Activated naive CD8-positive, alpha-beta T cell treated with anti-CD3 and anti-CD28 coated beads, Interleukin-2, amount 50 U/mL, for 24 hours (primary cell): ENCODE results near the gene RFX8.
"Not testable (repeated sequence)": the region's sequence is repeated elsewhere in the genome, so short reads cannot be mapped to it uniquely, and the experiment has no call there.

ENCODE experiments used
- ATAC-seq: fragments of 150-1000 bp; cut with Tn5 transposase; one replicate; pipeline ENCODE4 v1.10.0; 2021
- DNase-seq: peaks from one replicate; pipeline ENCODE4 v3.0.0; 2021
- H3K27ac Mint-ChIP-seq: one replicate; pipeline ENCODE4 v1.8.0; 2021; ENCODE audit warnings: mild to moderate bottlenecking, mixed read lengths
- H3K27me3 Mint-ChIP-seq: one replicate; pipeline ENCODE4 v1.8.0; 2021; ENCODE audit warnings: mixed read lengths
- H3K36me3 Mint-ChIP-seq: one replicate; pipeline ENCODE4 v1.8.0; 2021; ENCODE audit warnings: low read depth, mixed read lengths
- H3K4me1 Mint-ChIP-seq: one replicate; pipeline ENCODE4 v1.8.0; 2021; ENCODE audit warnings: mixed read lengths
- H3K4me3 Mint-ChIP-seq: one replicate; pipeline ENCODE4 v1.8.0; 2021; ENCODE audit warnings: mild to moderate bottlenecking, moderate library complexity, mixed read lengths
- H3K9me3 Mint-ChIP-seq: one replicate; pipeline ENCODE4 v1.8.0; 2021; ENCODE audit warnings: mixed read lengths

The RFX8 gene

DNA sequence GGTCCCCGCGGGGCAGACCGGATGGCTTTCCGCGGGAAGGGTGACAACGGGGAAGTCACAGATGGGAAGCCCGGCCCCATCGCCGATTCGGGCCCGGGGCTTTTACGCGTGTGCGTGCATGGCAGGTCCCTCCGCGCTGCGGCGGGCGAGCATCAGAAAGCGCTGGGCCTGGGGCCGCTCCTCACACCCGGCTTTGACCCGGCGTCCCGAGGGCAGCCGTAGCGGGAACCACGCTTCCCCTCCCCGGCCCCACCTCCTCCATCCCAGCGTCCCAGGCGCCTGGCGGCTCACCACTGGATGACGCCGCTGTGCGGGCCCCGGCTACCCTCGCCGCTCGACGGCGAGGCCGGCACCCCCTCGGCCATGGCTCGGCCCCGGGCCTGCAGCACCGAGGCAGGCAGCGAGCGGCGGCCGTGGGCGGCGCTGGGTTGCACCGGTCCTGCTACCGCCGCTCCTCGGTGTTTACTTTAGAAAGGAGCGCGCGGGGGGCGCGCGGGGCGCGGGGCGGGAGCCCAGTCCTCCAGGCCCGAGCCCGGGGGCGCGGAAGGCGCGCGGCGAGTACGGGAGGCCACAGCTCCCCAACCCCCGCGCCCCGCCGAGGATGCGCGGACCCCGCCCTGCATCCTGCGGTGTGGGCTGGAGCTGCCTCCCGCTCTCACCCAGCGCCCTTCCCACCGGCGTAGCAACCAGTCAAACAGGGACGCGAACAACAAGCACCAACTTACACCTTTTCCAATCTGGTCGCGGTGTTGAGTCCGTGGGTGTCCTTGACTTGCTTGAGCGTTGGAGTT, 806 bp downstream of the RFX8 start:
- Mint-ChIP-seq H3K27ac (peak overlapping the region; percentile 69), H3K36me3 (no peaks in the 10 kb centered on the region), H3K27me3 (peaks cover 12% of the 10 kb centered on the region), H3K9me3 (no peaks in the 10 kb centered on the region), H3K4me3 (peak overlapping the region; percentile 77), H3K4me1 (peaks cover 17% of the 10 kb centered on the region)
- DNase-seq (peak; percentile 52), ATAC-seq (peak; percentile 42)

DNA sequence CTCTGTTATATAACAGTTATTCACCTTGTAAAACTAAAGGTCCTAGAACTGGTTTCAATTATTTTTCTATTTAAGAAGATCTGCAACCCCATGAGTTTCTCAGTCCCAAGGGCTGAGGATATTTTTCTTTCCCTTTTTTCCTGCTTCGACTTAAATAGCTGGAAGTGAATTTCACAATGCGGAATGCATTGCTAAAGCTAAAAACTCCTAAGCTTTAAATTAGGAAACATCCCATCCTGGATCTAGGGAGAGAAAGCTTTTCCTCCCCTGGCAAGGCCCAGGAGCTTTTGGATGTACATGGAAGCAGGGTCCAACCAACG, 1.4 kb downstream of the RFX8 start:
- H3K9me3 Mint-ChIP-seq, result no peaks in the 10 kb centered on the region
- peak overlapping the region; percentile 71 for H3K4me3 Mint-ChIP-seq
- H3K4me1 Mint-ChIP-seq, result peaks cover 17% of the 10 kb centered on the region
- no peaks in the 10 kb centered on the region for H3K36me3 Mint-ChIP-seq
- ATAC-seq (no peak), DNase-seq (no peak)
- H3K27ac Mint-ChIP-seq, result peak overlapping the region; percentile 59
- H3K27me3 Mint-ChIP-seq, result peaks cover 12% of the 10 kb centered on the region

DNA sequence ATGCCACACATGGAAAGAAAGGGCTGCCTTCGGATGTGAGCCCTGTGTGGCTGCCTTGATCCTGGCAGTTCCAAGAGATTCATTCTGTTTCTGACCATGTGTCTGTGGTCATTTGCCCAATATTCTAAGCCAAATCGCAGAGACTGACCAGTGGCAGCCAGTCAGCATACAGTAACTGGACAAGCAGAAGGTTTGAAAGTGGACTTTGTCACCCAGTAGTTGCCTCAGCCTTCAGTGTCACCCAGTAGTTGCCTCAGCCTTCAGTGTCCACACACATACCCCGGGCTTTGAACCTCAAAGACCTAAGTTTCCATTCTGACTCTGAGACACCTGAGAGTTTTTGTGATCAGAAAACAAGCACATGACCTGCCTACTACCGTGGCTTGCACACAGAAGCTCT, 5.0 kb downstream of the RFX8 start:
- ATAC-seq (no peak), DNase-seq (no peak)
- H3K4me1 Mint-ChIP-seq, result peaks cover 11% of the 10 kb centered on the region
- no peak overlapping the region for H3K4me3 Mint-ChIP-seq
- H3K36me3 Mint-ChIP-seq, result no peaks in the 10 kb centered on the region
- H3K9me3 Mint-ChIP-seq, result no peaks in the 10 kb centered on the region
- no peak overlapping the region for H3K27ac Mint-ChIP-seq
- peaks cover 12% of the 10 kb centered on the region for H3K27me3 Mint-ChIP-seq

GRCh38 chr2:101467306-101467705, 7.6 kb downstream of the RFX8 start:
- Mint-ChIP-seq H3K9me3 (no peaks in the 10 kb centered on the region), H3K4me3 (no peak overlapping the region), H3K4me1 (peaks cover 4% of the 10 kb centered on the region), H3K27me3 (no peaks in the 10 kb centered on the region), H3K27ac (no peak overlapping the region), H3K36me3 (no peaks in the 10 kb centered on the region)
- DNase-seq, result no peak
- no peak for ATAC-seq

DNA sequence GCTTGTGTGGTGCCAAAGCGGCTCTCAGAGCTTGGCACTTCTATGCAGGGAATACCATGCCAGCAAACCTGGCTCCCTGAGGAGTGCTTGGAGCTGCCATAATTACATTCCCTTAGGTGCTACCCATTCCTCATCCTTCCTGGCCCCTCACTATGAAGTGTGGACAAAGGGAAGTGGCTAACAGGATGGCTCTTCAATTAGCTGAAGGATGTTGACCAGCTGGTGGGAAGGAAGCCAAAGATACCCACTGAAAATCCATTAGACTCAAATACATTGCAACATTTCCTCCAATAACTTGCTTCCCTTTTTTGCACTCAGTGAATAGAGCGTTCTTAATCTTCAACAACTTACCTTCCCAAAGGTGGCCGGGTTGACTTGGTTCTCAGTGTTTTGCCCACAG, 8.5 kb downstream of the RFX8 start:
- no peaks in the 10 kb centered on the region for H3K36me3 Mint-ChIP-seq
- H3K4me3 Mint-ChIP-seq, result no peak overlapping the region
- H3K27me3 Mint-ChIP-seq, result no peaks in the 10 kb centered on the region
- H3K27ac Mint-ChIP-seq, result no peak overlapping the region
- H3K4me1 Mint-ChIP-seq, result peaks cover 4% of the 10 kb centered on the region
- H3K9me3 Mint-ChIP-seq, result no peaks in the 10 kb centered on the region
- ATAC-seq, result no peak
- no peak for DNase-seq

GRCh38 chr2:101464841-101465240, 10.1 kb downstream of the RFX8 start:
- Mint-ChIP-seq H3K4me1 (peaks cover 4% of the 10 kb centered on the region), H3K9me3 (no peaks in the 10 kb centered on the region), H3K27me3 (no peaks in the 10 kb centered on the region), H3K4me3 (no peak overlapping the region), H3K27ac (no peak overlapping the region), H3K36me3 (no peaks in the 10 kb centered on the region)
- ATAC-seq, result no peak
- DNase-seq, result no peak

DNA sequence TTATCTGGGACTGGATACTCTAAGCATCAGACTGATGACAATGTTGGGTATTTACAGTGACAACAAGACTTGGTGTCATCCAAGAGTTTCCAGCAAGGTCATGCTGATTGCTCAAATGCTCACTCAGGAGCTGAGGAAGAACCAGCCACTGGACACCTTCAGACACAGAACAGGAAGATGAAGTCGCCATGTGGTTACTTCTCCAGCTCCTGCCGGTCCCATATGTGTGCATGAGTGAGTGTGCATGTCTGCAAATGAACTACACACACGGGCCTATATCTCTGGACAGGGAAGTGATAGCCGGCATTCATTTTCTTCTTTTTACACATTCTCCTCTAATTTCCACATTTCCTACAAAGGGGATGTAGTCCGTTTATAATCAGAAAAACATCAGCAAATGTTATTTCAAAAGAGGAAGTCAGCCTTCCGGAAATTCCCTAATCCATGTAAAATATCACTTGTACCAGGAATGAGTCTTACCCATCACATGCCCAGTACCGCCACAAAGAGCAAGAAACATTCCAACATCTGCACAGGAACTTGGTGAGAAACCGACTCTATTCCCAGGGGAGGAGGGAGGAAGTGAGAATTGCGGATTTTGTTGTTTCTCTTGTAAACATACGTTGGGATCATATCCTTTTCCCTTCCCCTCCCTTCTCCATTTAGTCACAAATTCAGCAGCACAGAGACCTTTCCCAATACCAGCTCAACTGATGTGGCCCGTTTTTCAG, 10.8 kb downstream of the RFX8 start:
- ATAC-seq, result no peak
- H3K4me1 Mint-ChIP-seq, result peaks cover 4% of the 10 kb centered on the region
- no peak overlapping the region for H3K4me3 Mint-ChIP-seq
- no peaks in the 10 kb centered on the region for H3K36me3 Mint-ChIP-seq
- H3K9me3 Mint-ChIP-seq, result no peaks in the 10 kb centered on the region
- no peaks in the 10 kb centered on the region for H3K27me3 Mint-ChIP-seq
- H3K27ac Mint-ChIP-seq, result no peak overlapping the region
- no peak for DNase-seq

GRCh38 chr2:101463421-101463820, 11.5 kb downstream of the RFX8 start:
- no peaks in the 10 kb centered on the region for H3K36me3 Mint-ChIP-seq

GRCh38 chr2:101461381-101461780, 13.5 kb downstream of the RFX8 start:
- peaks cover 4% of the 10 kb centered on the region for H3K4me1 Mint-ChIP-seq
- no peak for DNase-seq
- no peak overlapping the region for H3K4me3 Mint-ChIP-seq
- no peak overlapping the region for H3K27ac Mint-ChIP-seq
- ATAC-seq, result no peak
- no peaks in the 10 kb centered on the region for H3K36me3 Mint-ChIP-seq
- H3K27me3 Mint-ChIP-seq, result no peaks in the 10 kb centered on the region
- no peaks in the 10 kb centered on the region for H3K9me3 Mint-ChIP-seq

More at GRCh38 chr2:101463421-101463820, 11.5 kb downstream of the RFX8 start:
- DNase-seq (no peak), ATAC-seq (no peak)
- peaks cover 4% of the 10 kb centered on the region for H3K4me1 Mint-ChIP-seq
- H3K4me3 Mint-ChIP-seq, result no peak overlapping the region
- H3K9me3 Mint-ChIP-seq, result no peaks in the 10 kb centered on the region
- H3K27me3 Mint-ChIP-seq, result no peaks in the 10 kb centered on the region
- no peak overlapping the region for H3K27ac Mint-ChIP-seq

GRCh38 chr2:101454408-101454807, 20.5 kb downstream of the RFX8 start:
- not testable (repeated sequence) for H3K27me3 Mint-ChIP-seq, H3K4me3 Mint-ChIP-seq, H3K27ac Mint-ChIP-seq, H3K9me3 Mint-ChIP-seq, ATAC-seq, H3K4me1 Mint-ChIP-seq, DNase-seq, H3K36me3 Mint-ChIP-seq

GRCh38 chr2:101450965-101451364, 23.9 kb downstream of the RFX8 start:
- ATAC-seq (no peak), DNase-seq (no peak)
- Mint-ChIP-seq H3K4me1 (peaks cover 18% of the 10 kb centered on the region), H3K27ac (no peak overlapping the region), H3K36me3 (no peaks in the 10 kb centered on the region), H3K4me3 (no peak overlapping the region), H3K9me3 (no peaks in the 10 kb centered on the region), H3K27me3 (peaks cover 2% of the 10 kb centered on the region)

- ATAC-seq (peak; percentile 98), DNase-seq (peak; percentile 14)
- H3K27me3 Mint-ChIP-seq, result peaks cover 2% of the 10 kb centered on the region
- H3K4me3 Mint-ChIP-seq, result no peak overlapping the region
- peaks cover 8% of the 10 kb centered on the region for H3K36me3 Mint-ChIP-seq
- peaks cover 4% of the 10 kb centered on the region for H3K9me3 Mint-ChIP-seq
- peaks cover 32% of the 10 kb centered on the region for H3K4me1 Mint-ChIP-seq
- peak overlapping the region; percentile 13 for H3K27ac Mint-ChIP-seq
These were observed 28.0 kb downstream of the RFX8 start for GRCh38 chr2:101446869-101447268.

GRCh38 chr2:101442667-101443061, 32.2 kb downstream of the RFX8 start:
- Mint-ChIP-seq H3K27ac (peak overlapping the region; percentile 79), H3K4me1 (peaks cover 39% of the 10 kb centered on the region), H3K36me3 (peaks cover 9% of the 10 kb centered on the region), H3K27me3 (no peaks in the 10 kb centered on the region), H3K9me3 (peaks cover 4% of the 10 kb centered on the region), H3K4me3 (no peak overlapping the region)
- ATAC-seq, result no peak
- no peak for DNase-seq

DNA sequence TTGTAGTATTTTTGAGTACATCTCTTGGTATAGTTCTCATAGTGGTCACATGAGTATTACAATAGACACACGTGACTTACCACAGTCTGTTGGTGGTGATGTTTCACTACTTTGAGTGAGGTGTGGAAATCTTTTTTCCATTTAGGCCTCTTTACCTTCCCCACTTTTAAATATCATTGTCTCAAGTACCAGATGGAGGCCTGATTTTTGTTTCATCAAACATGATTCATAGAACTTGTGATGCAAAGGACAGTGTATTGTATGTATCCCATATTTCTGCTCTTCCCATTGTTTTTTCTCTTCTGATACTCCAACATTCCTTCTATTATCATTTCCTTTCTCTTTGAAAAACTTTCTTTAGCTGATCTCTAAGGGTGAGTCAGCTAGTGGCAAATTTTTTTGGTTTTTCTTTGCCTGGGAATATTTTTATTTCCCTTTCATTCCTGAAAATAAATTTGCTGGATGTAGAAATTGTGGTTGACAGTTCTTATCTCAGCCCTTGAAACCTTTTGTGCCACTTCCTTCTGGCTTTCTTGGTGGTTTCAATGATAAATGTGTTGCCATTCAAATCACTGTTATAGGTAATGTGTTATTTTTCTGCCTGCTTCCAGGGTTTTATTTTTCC, 32.8 kb downstream of the RFX8 start:
- ATAC-seq, result peak; percentile 56
- H3K4me1 Mint-ChIP-seq, result peaks cover 35% of the 10 kb centered on the region

More for the DNA sequence above, 32.8 kb downstream of the RFX8 start:
- Mint-ChIP-seq H3K36me3 (peaks cover 9% of the 10 kb centered on the region), H3K27me3 (no peaks in the 10 kb centered on the region), H3K4me3 (peak overlapping the region; percentile 37), H3K9me3 (peaks cover 4% of the 10 kb centered on the region), H3K27ac (peak overlapping the region; percentile 79)
- no peak for DNase-seq
